Measurements from ENCODE around the gene KLK6. TPM values are rescaled to one million over a fixed set of nuclear protein-coding genes. Genes with fewer than 3 reads are reported as not detected.
"Not testable (repeated sequence)": the region's sequence is repeated elsewhere in the genome, so short reads cannot be mapped to it uniquely, and the experiment has no call there.

Gene KLK6
- total and polyA plus RNA-seq, 5 donors from 2014 or later, result not detected

DNA sequence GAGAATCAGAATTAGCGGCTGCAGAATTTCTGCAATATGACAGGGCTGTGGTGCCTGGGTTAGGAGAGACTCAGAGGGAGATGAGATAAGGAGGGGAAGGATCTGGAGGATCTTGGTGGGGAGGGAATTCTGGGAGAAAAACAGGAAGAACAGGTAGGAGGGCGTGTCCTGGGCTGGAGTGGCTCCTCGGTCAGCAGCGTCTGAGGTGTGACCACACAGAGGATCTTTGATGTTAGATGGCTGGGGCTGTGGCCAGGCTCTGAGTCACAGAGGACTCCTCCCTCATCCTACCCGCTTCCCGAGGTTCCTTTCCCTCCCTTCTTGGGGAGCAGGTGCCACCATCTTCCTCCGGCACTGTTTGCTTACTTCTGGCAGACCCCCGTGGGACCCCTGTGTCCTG lies 6.4 kb upstream of the KLK6 start:
- no peaks in the 10 kb centered on the region for H3K4me1 ChIP-seq (ENCODE audit: control insufficient read depth, insufficient read depth, low read length, poor library complexity, severe bottlenecking)
- no peaks in the 10 kb centered on the region for H3K9me3 Mint-ChIP-seq
- H3K4me3 Mint-ChIP-seq, result no peak overlapping the region
- no peaks in the 10 kb centered on the region for H3K4me1 Mint-ChIP-seq
- H3K4me3 ChIP-seq (ENCODE audit: low read depth, low read length), result no peak overlapping the region
- H3K27me3 ChIP-seq (ENCODE audit: control insufficient read depth, insufficient read depth, low read length), result no peaks in the 10 kb centered on the region
- DNase-seq, result no peak
- H3K9me3 ChIP-seq (ENCODE audit: control insufficient read depth in 2 of 2, low read length in 2 of 2), result no peaks in the 10 kb centered on the region
- no peaks in the 10 kb centered on the region for H3K36me3 ChIP-seq (ENCODE audit: control insufficient read depth, insufficient read depth, low read length)
- no peak overlapping the region for H3K27ac Mint-ChIP-seq
- H3K27ac ChIP-seq (ENCODE audit: insufficient read depth, low read length, poor library complexity, severe bottlenecking), result no peak overlapping the region
- peaks cover 30% of the 10 kb centered on the region for H3K27me3 Mint-ChIP-seq
- ATAC-seq (ENCODE audit: low read depth in 2 of 2), result no peak
- H3K36me3 Mint-ChIP-seq, result no peaks in the 10 kb centered on the region

DNA sequence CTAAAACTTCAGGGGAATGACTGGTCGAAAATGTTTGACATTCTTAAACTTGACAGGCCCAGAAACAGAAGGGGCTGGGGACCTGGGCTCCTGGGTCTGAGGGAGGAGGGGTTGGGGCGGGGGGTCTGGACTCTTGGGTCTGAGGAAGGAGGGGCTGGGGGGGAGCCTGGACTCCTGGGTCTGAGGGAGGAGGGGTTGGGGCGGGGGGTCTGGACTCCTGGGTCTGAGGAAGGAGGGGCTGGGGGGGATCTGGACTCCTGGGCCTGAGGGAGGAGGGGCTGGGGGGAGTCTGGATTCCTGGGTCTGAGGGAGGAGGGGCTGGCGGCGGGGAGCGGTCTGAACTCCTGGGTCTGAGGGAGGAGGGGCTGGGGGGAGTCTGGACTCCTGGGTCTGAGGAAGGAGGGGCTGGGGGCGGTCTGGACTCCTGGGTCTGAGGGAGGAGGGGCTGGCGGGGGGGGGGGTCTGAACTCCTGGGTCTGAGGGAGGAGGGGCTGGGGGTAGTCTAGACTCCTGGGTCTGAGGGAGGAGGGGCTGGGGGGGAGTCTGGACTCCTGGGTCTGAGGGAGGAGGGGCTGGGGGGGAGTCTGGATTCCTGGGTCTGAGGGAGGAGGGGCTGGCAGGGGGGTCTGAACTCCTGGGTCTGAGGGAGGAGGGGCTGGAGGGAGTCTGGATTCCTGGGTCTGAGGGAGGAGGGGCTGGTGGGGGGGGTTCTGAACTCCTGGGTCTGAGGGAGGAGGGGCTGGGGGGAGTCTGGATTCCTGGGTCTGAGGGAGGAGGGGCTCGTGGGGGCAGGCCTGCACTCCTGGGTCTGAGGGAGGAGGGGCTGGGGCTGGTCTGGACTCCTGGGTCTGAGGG lies 5.5 kb upstream of the KLK6 start:
- Histone ChIP-seq H3K4me3 (ENCODE audit: low read depth, low read length) (no peak overlapping the region), H3K27me3 (ENCODE audit: control insufficient read depth, insufficient read depth, low read length) (no peaks in the 10 kb centered on the region), H3K36me3 (ENCODE audit: control insufficient read depth, insufficient read depth, low read length) (no peaks in the 10 kb centered on the region), H3K4me1 (ENCODE audit: control insufficient read depth, insufficient read depth, low read length, poor library complexity, severe bottlenecking) (no peaks in the 10 kb centered on the region), H3K27ac (ENCODE audit: insufficient read depth, low read length, poor library complexity, severe bottlenecking) (no peak overlapping the region), H3K9me3 (ENCODE audit: control insufficient read depth in 2 of 2, low read length in 2 of 2) (no peaks in the 10 kb centered on the region)
- Mint-ChIP-seq H3K4me3 (no peak overlapping the region), H3K27ac (no peak overlapping the region), H3K4me1 (no peaks in the 10 kb centered on the region), H3K27me3 (peaks cover 29% of the 10 kb centered on the region), H3K9me3 (no peaks in the 10 kb centered on the region), H3K36me3 (no peaks in the 10 kb centered on the region)
- no peak for DNase-seq
- no peak for ATAC-seq (ENCODE audit: low read depth in 2 of 2)

DNA sequence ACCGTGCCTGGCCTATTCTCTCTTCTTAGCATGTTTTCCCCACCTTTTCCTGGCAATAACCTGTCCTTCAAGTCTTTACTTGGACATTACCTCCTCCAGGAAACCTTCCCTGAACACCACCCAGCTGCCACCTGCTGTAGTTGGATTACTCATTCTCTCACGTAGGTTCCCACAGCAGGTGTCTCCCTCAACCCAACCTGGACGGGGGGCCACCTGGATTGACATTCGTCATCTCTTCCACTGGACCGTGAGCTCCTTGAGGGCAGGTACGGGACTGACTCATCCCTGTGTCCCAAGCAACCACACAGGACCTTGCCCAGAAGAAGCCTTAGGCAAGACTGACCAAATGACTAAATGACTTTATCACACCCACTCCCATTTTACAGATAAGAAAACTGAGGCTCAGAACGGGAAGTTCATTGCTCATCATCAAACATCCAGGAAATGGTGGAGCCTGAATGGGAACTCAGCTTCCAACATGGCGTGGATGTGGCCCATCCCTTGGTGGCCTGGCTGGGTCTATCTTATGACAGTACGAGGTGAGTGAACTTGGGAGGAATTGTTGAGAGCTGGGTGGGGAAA lies 3.5 kb upstream of the KLK6 start:
- no peaks in the 10 kb centered on the region for H3K4me1 Mint-ChIP-seq
- H3K36me3 Mint-ChIP-seq, result no peaks in the 10 kb centered on the region
- ATAC-seq (ENCODE audit: low read depth in 2 of 2), result no peak
- H3K27ac Mint-ChIP-seq, result no peak overlapping the region
- peaks cover 29% of the 10 kb centered on the region for H3K27me3 Mint-ChIP-seq
- Histone ChIP-seq H3K27me3 (ENCODE audit: control insufficient read depth, insufficient read depth, low read length) (no peaks in the 10 kb centered on the region), H3K4me3 (ENCODE audit: low read depth, low read length) (no peak overlapping the region), H3K4me1 (ENCODE audit: control insufficient read depth, insufficient read depth, low read length, poor library complexity, severe bottlenecking) (no peaks in the 10 kb centered on the region), H3K27ac (ENCODE audit: insufficient read depth, low read length, poor library complexity, severe bottlenecking) (no peak overlapping the region), H3K36me3 (ENCODE audit: control insufficient read depth, insufficient read depth, low read length) (no peaks in the 10 kb centered on the region), H3K9me3 (ENCODE audit: control insufficient read depth in 2 of 2, low read length in 2 of 2) (no peaks in the 10 kb centered on the region)
- DNase-seq, result no peak
- no peaks in the 10 kb centered on the region for H3K9me3 Mint-ChIP-seq
- H3K4me3 Mint-ChIP-seq, result no peak overlapping the region

DNA sequence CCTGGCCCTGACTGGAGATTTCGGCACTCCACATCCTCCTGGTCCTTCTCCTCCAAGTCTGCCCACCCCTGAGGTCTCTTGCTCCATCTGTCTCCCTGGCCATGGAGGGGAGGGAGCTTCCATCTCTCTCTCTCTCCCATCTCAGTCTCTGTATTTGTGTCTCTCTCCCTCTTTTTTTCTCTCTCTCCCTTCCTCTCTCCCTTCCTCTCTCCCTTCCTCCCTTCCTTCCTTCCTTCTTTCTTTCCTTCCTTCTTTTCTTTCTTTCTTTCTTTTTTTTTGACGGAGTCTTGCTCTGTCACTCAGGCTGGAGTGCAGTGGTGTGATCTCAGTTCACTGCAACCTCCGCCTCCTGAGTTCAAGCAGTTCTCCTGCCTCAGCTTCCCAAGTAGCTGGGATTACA lies 419 bp upstream of the KLK6 start:
- not testable (repeated sequence) for ATAC-seq (ENCODE audit: low read depth in 2 of 2); DNase-seq
- peaks cover 24% of the 10 kb centered on the region for H3K27me3 Mint-ChIP-seq

DNA sequence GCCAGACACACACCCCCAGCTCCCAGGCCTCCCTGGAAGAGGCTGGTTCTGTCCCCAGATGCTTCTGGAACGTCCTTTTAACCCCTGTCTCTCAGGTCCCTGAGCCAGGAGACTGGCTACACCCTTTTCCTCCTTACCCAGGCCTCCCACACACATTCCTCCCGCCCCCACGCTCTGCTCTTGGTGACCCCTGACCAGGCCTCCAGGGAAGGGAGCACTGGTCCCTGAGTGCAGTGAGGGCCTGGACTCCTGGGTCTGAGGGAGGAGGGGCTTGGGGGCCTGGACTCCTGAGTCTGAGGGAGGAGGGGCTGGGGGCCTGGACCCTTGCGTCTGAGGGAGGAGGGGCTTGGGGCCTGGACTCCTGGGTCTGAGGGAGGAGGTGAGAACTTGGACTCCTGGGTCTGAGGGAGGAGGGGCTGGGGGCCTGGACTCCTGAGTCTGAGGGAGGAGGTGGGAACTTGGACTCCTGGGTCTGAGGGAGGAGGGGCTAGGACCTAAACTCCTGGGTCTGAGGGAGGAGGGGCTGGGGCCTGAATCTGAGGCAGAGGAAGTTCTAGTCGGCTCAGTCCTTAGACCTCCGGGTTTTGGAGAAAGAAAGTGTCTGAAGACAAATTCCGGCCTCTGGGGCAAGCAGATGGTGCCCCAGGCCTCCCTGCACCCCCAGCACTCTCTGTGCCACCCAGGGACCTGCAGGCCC lies 527 bp downstream of the KLK6 start:
- ATAC-seq (ENCODE audit: low read depth in 2 of 2), result no peak
- no peak overlapping the region for H3K27ac Mint-ChIP-seq
- DNase-seq, result no peak
- Histone ChIP-seq H3K27ac (ENCODE audit: insufficient read depth, low read length, poor library complexity, severe bottlenecking) (no peak overlapping the region), H3K4me1 (ENCODE audit: control insufficient read depth, insufficient read depth, low read length, poor library complexity, severe bottlenecking) (no peaks in the 10 kb centered on the region), H3K36me3 (ENCODE audit: control insufficient read depth, insufficient read depth, low read length) (no peaks in the 10 kb centered on the region), H3K27me3 (ENCODE audit: control insufficient read depth, insufficient read depth, low read length) (no peaks in the 10 kb centered on the region), H3K9me3 (ENCODE audit: control insufficient read depth in 2 of 2, low read length in 2 of 2) (no peaks in the 10 kb centered on the region), H3K4me3 (ENCODE audit: low read depth, low read length) (no peak overlapping the region)
- no peak overlapping the region for H3K4me3 Mint-ChIP-seq
- peaks cover 0 to 3% (median 0%) of the 10 kb centered on the region in 7 donors for H3K9me3 Mint-ChIP-seq
- no peaks in the 10 kb centered on the region for H3K36me3 Mint-ChIP-seq
- no peaks in the 10 kb centered on the region for H3K4me1 Mint-ChIP-seq
- H3K27me3 Mint-ChIP-seq, result peaks cover 18% of the 10 kb centered on the region

More for the DNA sequence above, 419 bp upstream of the KLK6 start:
- not testable (repeated sequence) for H3K27me3 ChIP-seq (ENCODE audit: control insufficient read depth, insufficient read depth, low read length); H3K36me3 Mint-ChIP-seq; H3K27ac Mint-ChIP-seq; H3K4me1 Mint-ChIP-seq; H3K9me3 Mint-ChIP-seq; H3K4me3 ChIP-seq (ENCODE audit: low read depth, low read length); H3K9me3 ChIP-seq (ENCODE audit: control insufficient read depth in 2 of 2, low read length in 2 of 2); H3K27ac ChIP-seq (ENCODE audit: insufficient read depth, low read length, poor library complexity, severe bottlenecking); H3K4me1 ChIP-seq (ENCODE audit: control insufficient read depth, insufficient read depth, low read length, poor library complexity, severe bottlenecking); H3K36me3 ChIP-seq (ENCODE audit: control insufficient read depth, insufficient read depth, low read length); H3K4me3 Mint-ChIP-seq

DNA sequence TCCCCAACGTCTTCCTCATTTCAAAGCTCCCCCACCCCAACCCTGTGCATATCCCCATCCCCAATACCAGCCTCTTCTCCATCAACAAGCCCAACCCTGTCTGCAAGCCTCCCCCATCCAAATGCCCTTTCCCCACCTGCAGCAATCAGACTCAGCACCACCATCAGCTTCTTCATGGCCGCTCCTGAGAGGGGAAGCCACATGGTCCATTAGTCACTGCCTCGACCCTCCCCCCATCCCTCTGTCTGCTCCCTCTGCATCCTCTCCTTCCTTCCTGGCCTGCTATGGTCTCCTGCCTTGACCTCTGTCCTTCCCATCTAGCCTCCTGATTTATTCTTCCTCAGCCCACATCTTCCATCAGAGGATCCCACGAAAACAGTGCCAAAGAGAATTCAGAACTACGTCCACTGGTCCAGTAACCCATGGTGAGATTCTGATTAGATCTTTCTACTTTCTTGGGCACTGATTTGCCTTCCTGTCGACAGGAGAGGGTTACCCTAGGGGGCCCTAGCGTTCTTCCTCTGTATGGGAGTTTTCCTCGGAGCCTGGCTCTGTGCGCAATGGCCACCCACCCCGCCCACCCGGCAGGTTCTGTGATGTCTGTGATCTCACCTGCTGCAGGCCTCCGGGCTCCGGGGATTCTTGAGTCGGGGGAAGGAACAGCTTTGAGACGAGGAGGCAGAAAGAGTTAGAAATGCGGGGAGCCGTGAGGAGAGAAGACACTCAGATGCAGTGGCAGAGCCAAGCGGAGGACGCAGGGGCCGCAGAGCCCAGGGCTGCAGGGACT lies 1.3 kb downstream of the KLK6 start:
- Mint-ChIP-seq H3K9me3 (peaks cover 0 to 6% (median 0%) of the 10 kb centered on the region in 7 donors), H3K4me3 (no peak overlapping the region), H3K27ac (no peak overlapping the region), H3K27me3 (peaks cover 11% of the 10 kb centered on the region), H3K4me1 (no peaks in the 10 kb centered on the region), H3K36me3 (no peaks in the 10 kb centered on the region)
- no peak overlapping the region for H3K27ac ChIP-seq (ENCODE audit: insufficient read depth, low read length, poor library complexity, severe bottlenecking)
- H3K4me3 ChIP-seq (ENCODE audit: low read depth, low read length), result no peak overlapping the region
- H3K9me3 ChIP-seq (ENCODE audit: control insufficient read depth in 2 of 2, low read length in 2 of 2), result no peaks in the 10 kb centered on the region
- H3K36me3 ChIP-seq (ENCODE audit: control insufficient read depth, insufficient read depth, low read length), result no peaks in the 10 kb centered on the region
- H3K27me3 ChIP-seq (ENCODE audit: control insufficient read depth, insufficient read depth, low read length), result no peaks in the 10 kb centered on the region
- no peak for ATAC-seq (ENCODE audit: low read depth in 2 of 2)
- DNase-seq, result no peak
- no peaks in the 10 kb centered on the region for H3K4me1 ChIP-seq (ENCODE audit: control insufficient read depth, insufficient read depth, low read length, poor library complexity, severe bottlenecking)

DNA sequence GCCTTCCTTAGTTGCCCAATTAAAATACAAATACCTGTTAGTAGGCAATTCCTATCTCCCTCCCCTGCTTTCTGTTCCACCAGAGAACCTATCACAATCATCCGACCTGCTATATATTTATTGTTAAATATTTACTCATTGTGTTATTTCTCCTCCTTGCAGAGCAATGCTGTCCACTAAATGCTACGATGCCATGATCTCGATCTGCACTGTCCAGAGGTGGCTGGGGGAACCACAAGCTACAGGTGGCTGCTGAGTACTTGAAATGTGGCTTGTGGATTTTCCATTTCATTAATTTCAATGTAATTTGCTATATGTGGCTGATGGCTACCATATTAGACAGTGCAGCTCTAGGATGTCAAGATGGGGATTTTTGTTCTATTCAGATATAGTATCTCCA lies 5.1 kb downstream of the KLK6 start:
- H3K9me3 ChIP-seq (ENCODE audit: control insufficient read depth in 2 of 2, low read length in 2 of 2), result no peaks in the 10 kb centered on the region
- no peaks in the 10 kb centered on the region for H3K27me3 Mint-ChIP-seq
- no peaks in the 10 kb centered on the region for H3K4me1 ChIP-seq (ENCODE audit: control insufficient read depth, insufficient read depth, low read length, poor library complexity, severe bottlenecking)
- H3K9me3 Mint-ChIP-seq, result peaks cover 0 to 16% (median 3%) of the 10 kb centered on the region in 7 donors
- no peak overlapping the region for H3K4me3 ChIP-seq (ENCODE audit: low read depth, low read length)
- no peak for DNase-seq
- H3K4me3 Mint-ChIP-seq, result no peak overlapping the region
- no peaks in the 10 kb centered on the region for H3K4me1 Mint-ChIP-seq
- ATAC-seq (ENCODE audit: low read depth in 2 of 2), result no peak
- no peak overlapping the region for H3K27ac ChIP-seq (ENCODE audit: insufficient read depth, low read length, poor library complexity, severe bottlenecking)
- no peak overlapping the region for H3K27ac Mint-ChIP-seq
- no peaks in the 10 kb centered on the region for H3K27me3 ChIP-seq (ENCODE audit: control insufficient read depth, insufficient read depth, low read length)
- no peaks in the 10 kb centered on the region for H3K36me3 ChIP-seq (ENCODE audit: control insufficient read depth, insufficient read depth, low read length)
- H3K36me3 Mint-ChIP-seq, result no peaks in the 10 kb centered on the region
